SK-N-SH treated with all-trans-retinoic acid at 6 μM for 48 hours (cell line): ENCODE data around the gene ACBD4.

Experiments
- ARNTL ChIP-seq: fragments of 450-650 bp; formaldehyde crosslinking; IDR thresholded peaks from 2 replicates; pipeline ENCODE4 v1.5.0; 2020; ENCODE audit warnings: low read depth, mild to moderate bottlenecking, moderate library complexity, borderline replicate concordance
- CSRNP3 ChIP-seq: fragments of 250-450 bp; sonication (Bioruptor Pico); IDR thresholded peaks from 2 replicates; pipeline ENCODE4 v1.5.1; 2021; ENCODE audit warnings: mild to moderate bottlenecking, moderate library complexity
- ESRRG ChIP-seq: fragments of 250-450 bp; sonication (Bioruptor Pico); IDR thresholded peaks from 2 replicates; pipeline ENCODE4 v1.6.1; 2021; ENCODE audit warnings: mild to moderate bottlenecking
- OSR1 ChIP-seq: fragments of 250-450 bp; sonication (Bioruptor Pico); IDR thresholded peaks from 2 replicates; pipeline ENCODE4 v1.8.0; 2022; ENCODE audit warnings: moderate library complexity, mild to moderate bottlenecking, inconsistent platforms
- PATZ1 ChIP-seq: fragments of 250-450 bp; sonication (Bioruptor Pico); IDR thresholded peaks from 2 replicates; pipeline ENCODE4 v1.8.0; 2020; ENCODE audit warnings: mild to moderate bottlenecking, moderate library complexity, borderline replicate concordance
- POU6F1 ChIP-seq: fragments of 250-450 bp; sonication (Bioruptor Pico); IDR thresholded peaks from 2 replicates; pipeline ENCODE4 v1.8.0; 2021; ENCODE audit warnings: low read depth, mild to moderate bottlenecking, moderate library complexity, borderline replicate concordance
- PPARA ChIP-seq: fragments of 250-450 bp; sonication (Bioruptor Pico); IDR thresholded peaks from 2 replicates; pipeline ENCODE4 v1.5.0; 2020; ENCODE audit warnings: mild to moderate bottlenecking, borderline replicate concordance
- RARB ChIP-seq: fragments of 250-450 bp; sonication (Bioruptor Pico); IDR thresholded peaks from 2 replicates; pipeline ENCODE4 v1.8.0; 2021; ENCODE audit warnings: mild to moderate bottlenecking, moderate library complexity
- SNAI2 ChIP-seq: fragments of 250-450 bp; sonication (Bioruptor Pico); IDR thresholded peaks from 2 replicates; pipeline ENCODE4 v1.5.0; 2020; ENCODE audit warnings: mild to moderate bottlenecking, moderate library complexity
- TOX ChIP-seq: fragments of 250-450 bp; sonication (Bioruptor Pico); IDR thresholded peaks from 2 replicates; pipeline ENCODE4 v1.8.0; 2021; ENCODE audit warnings: mild to moderate bottlenecking, moderate library complexity, borderline replicate concordance
- TSHZ2 ChIP-seq: fragments of 250-450 bp; sonication (Bioruptor Pico); IDR thresholded peaks from 2 replicates; pipeline ENCODE4 v1.5.0; 2020; ENCODE audit warnings: mild to moderate bottlenecking, moderate library complexity
- ZFP3 ChIP-seq: fragments of 250-450 bp; sonication (Bioruptor Pico); IDR thresholded peaks from 2 replicates; pipeline ENCODE4 v1.5.0; 2020; ENCODE audit warnings: mild to moderate bottlenecking, moderate library complexity
- ZFP30 ChIP-seq: fragments of 450-650 bp; formaldehyde crosslinking; IDR thresholded peaks from 2 replicates; pipeline ENCODE4 v1.5.0; 2022; ENCODE audit warnings: mild to moderate bottlenecking, moderate library complexity

GRCh38 chr17:45110676-45111611 lies 24.5 kb upstream of the ACBD4 start:
- TF ChIP-seq PATZ1 (CRISPR knock-in tag) (no peak), OSR1 (CRISPR knock-in tag) (no peak), ZFP3 (CRISPR knock-in tag) (no peak), ESRRG (CRISPR knock-in tag) (no peak), SNAI2 (CRISPR knock-in tag) (no peak), ARNTL (CRISPR knock-in tag) (no peak), ZFP30 (CRISPR knock-in tag) (no peak), POU6F1 (CRISPR knock-in tag) (no peak), RARB (CRISPR knock-in tag) (no peak), TSHZ2 (no peak), PPARA (no peak), CSRNP3 (no peak), TOX (CRISPR knock-in tag) (no peak)
